Parathyroid adenoma (tissue), 2 donors: ENCODE results near the gene LGALS7B.
A peak's percentile ranks its signal among the peaks of the same experiment; 100 is the strongest.
"Not testable (repeated sequence)": the region's sequence is repeated elsewhere in the genome, so short reads cannot be mapped to it uniquely, and the experiment has no call there.

Experiments used
- H2AFZ ChIP-seq: fragments of 300-600 bp; sonication (generic); one replicate; pipeline ENCODE4 v1.7.0; 2017; ENCODE audit warnings: antibody characterized with exemption, mild to moderate bottlenecking
- H3K27ac ChIP-seq: fragments of 300-600 bp; sonication (generic); one replicate; pipeline ENCODE4 v1.7.0; 2017
- H3K27me3 ChIP-seq: fragments of 300-600 bp; sonication (generic); one replicate; pipeline ENCODE4 v1.7.0; 2017; ENCODE audit warnings: low read length; ENCODE audit not compliant: control insufficient read depth, insufficient read depth
- H3K36me3 ChIP-seq: fragments of 300-600 bp; sonication (generic); one replicate; pipeline ENCODE4 v1.7.0; 2017; ENCODE audit warnings: low read length; ENCODE audit not compliant: control insufficient read depth, insufficient read depth
- H3K4me1 ChIP-seq: fragments of 300-600 bp; sonication (generic); one replicate; pipeline ENCODE4 v1.7.0; 2017; ENCODE audit warnings: control low read depth
- H3K4me2 ChIP-seq: fragments of 300-600 bp; sonication (generic); one replicate; pipeline ENCODE4 v1.7.0; 2017; ENCODE audit warnings: low read length
- H3K4me3 ChIP-seq: fragments of 300-600 bp; sonication (generic); one replicate; pipeline ENCODE4 v1.7.0; 2017; ENCODE audit warnings: low read depth, low read length
- H3K79me2 ChIP-seq: fragments of 300-600 bp; sonication (generic); one replicate; pipeline ENCODE4 v1.7.0; 2017; ENCODE audit warnings: control low read depth
- H3K9ac ChIP-seq: fragments of 300-600 bp; sonication (generic); one replicate; pipeline ENCODE4 v1.7.0; 2017; ENCODE audit warnings: mild to moderate bottlenecking
- H3K9me3 ChIP-seq: fragments of 300-600 bp; sonication (generic); one replicate; pipeline ENCODE4 v1.7.0; 2017; ENCODE audit warnings: low read length; ENCODE audit not compliant: control insufficient read depth
- TF ChIP-seq, protein P1 (sequence below): fragments of 300-600 bp; sonication (generic); IDR thresholded peaks from one replicate; pipeline ENCODE4 v1.7.0; 2017; ENCODE audit warnings: antibody characterized with exemption, mild to moderate bottlenecking
- donor health status: primary hyperparathyroidism.

The LGALS7B gene

DNA sequence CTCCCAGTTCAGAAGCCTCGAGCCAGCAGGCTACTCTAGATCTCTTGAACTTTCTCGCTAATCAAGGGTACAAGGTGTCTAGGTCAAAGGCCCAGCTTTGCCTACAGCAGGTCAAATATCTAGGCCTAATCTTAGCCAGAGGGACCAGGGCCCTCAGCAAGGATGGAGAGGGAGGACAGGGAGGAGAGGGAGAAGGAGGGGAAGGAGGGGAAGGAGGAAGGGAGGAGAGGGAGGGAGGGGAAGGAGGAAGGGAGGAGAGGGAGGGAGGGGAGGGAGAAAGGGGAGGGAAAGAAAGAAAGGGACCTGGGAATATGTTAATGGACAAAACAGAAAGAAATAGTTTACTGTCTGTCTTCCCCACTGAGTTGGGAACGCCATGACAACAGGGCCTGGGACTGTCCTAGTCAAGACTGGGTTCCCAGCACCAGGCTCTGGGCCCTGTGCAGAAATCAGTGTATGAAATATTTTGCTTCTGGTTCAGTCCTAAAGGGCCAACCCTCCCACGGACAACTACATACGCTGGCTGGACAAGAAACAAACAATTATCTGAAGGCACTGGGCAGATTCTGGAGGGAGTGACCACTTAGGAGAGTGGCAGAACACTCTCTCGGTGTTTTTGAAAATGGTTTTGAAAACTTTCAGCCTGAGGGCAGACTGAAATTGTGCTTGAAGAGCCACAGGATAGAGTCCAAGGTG, 38.0 kb downstream of the LGALS7B start:
- Histone ChIP-seq H3K4me2 (no peak overlapping the region), H3K9ac (no peak overlapping the region), H2AFZ (no peak overlapping the region), H3K36me3 (no peaks in the 10 kb centered on the region), H3K79me2 (peaks cover 16% of the 10 kb centered on the region), H3K9me3 (no peaks in the 10 kb centered on the region), H3K4me3 (no peak overlapping the region), H3K4me1 (peaks cover 7% of the 10 kb centered on the region), H3K27ac (no peak overlapping the region), H3K27me3 (no peaks in the 10 kb centered on the region)
- TF ChIP-seq, protein P1, sequence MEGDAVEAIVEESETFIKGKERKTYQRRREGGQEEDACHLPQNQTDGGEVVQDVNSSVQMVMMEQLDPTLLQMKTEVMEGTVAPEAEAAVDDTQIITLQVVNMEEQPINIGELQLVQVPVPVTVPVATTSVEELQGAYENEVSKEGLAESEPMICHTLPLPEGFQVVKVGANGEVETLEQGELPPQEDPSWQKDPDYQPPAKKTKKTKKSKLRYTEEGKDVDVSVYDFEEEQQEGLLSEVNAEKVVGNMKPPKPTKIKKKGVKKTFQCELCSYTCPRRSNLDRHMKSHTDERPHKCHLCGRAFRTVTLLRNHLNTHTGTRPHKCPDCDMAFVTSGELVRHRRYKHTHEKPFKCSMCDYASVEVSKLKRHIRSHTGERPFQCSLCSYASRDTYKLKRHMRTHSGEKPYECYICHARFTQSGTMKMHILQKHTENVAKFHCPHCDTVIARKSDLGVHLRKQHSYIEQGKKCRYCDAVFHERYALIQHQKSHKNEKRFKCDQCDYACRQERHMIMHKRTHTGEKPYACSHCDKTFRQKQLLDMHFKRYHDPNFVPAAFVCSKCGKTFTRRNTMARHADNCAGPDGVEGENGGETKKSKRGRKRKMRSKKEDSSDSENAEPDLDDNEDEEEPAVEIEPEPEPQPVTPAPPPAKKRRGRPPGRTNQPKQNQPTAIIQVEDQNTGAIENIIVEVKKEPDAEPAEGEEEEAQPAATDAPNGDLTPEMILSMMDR, result no peak

DNA sequence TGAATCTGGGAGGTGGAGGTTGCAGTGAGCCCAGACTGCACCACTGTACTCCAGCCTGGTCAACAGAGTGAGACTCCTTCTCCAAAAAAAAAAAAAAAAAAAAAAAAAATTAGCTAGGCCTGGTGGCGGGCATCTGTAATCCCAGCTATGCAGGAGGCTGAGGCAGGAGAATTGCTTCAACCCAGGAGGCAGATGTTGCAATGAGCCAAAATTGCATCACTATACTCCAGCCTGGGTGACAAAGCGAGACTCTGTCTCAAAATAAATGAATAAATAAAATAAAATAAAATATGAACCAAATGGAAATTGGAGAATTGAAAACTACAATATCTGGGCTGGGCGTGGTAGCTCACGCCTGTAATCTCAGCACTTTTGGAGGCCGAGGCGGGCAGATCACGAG, 40.2 kb downstream of the LGALS7B start:
- not testable (repeated sequence) for H3K4me3 ChIP-seq, H3K9ac ChIP-seq, H3K36me3 ChIP-seq, H3K9me3 ChIP-seq, H3K27ac ChIP-seq, H3K4me2 ChIP-seq, H2AFZ ChIP-seq, H3K4me1 ChIP-seq, H3K27me3 ChIP-seq
- H3K79me2 ChIP-seq, result peaks cover 12% of the 10 kb centered on the region

DNA sequence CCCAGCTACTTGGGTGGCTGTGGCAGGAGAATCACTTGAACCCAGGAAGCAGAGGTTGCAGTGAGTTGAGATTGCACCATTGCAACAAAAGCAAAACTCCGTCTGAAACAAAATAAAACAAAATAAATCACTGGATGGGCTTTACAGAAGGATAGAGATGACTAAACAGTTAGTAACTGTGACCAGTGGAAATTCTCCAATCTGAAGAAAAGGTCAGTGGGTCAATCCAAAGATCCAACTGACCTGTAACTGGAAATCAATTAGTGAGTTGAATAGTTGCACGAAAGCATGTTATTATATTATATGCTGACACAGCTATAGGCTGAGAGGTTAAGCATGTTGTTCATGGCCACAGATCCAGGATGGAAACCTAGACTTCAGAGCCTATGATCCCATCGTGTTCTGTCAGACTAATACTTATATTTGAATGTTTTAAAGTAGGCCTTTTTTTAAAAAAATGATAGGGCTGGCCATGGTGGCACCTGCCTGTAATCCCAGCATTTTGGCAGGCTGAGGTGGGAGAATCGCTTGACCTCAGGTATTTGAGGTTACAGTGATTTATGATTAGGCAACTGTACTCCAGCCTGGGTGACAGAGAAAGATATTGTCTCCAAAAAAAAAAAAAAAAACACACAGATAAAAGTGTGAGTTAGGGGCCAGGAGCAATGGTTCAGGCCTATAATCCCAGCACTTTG, 41.2 kb downstream of the LGALS7B start:
- TF ChIP-seq, protein P1, result no peak
- Histone ChIP-seq H3K27me3 (no peaks in the 10 kb centered on the region), H2AFZ (no peak overlapping the region), H3K4me1 (peaks cover 7% of the 10 kb centered on the region), H3K9ac (no peak overlapping the region), H3K4me2 (no peak overlapping the region), H3K27ac (no peak overlapping the region), H3K4me3 (no peak overlapping the region), H3K36me3 (no peaks in the 10 kb centered on the region), H3K9me3 (no peaks in the 10 kb centered on the region), H3K79me2 (peaks cover 8% of the 10 kb centered on the region)

DNA sequence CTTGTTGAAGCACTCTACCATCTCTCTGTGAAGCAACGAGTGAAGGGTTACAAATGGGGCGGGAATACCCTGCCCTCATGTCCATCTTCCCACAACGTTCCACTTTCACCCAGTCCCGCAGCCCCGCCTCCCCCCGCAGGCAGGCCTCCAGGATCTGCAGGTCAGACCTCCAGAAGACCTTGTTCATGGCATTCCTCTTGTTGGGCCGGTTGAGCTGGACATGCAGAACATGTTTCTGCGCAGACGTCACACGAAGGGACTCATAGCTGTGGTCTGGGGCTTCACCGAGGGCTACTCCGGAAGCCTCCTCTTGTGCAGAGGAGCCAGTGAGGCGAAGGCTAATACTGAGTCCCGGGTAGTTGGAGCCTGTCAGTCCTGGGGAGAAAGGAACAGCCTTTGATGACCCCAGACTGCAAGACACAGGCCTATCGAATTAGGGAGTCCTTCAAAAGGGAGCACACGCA, 42.2 kb downstream of the LGALS7B start:
- peaks cover 16% of the 10 kb centered on the region for H3K4me1 ChIP-seq
- peak overlapping the region; percentile 53 for H3K9ac ChIP-seq
- TF ChIP-seq, protein P1, result no peak

DNA sequence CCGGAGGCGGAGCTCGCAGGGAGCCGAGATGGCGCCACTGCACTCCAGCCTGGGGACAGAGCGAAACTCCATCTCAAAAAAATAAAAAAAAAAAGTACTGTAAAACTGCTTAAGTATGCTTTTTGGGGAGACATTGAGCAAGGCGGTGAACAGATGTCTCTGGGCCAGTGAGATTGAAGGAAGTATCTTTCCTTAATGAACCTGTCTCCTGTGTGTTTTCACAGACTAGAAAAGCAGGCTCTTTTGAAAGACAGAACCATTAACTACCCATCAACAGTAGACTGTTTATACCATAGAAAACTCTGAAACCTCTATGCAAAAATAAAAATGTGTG, 44.1 kb downstream of the LGALS7B start:
- Histone ChIP-seq H3K79me2 (peaks cover 2% of the 10 kb centered on the region), H3K36me3 (no peaks in the 10 kb centered on the region), H2AFZ (no peak overlapping the region), H3K9me3 (no peaks in the 10 kb centered on the region), H3K27me3 (no peaks in the 10 kb centered on the region), H3K4me1 (peaks cover 16% of the 10 kb centered on the region), H3K9ac (no peak overlapping the region), H3K27ac (no peak overlapping the region), H3K4me2 (no peak overlapping the region), H3K4me3 (no peak overlapping the region)
- TF ChIP-seq, protein P1, result no peak

More for the DNA sequence above, 42.2 kb downstream of the LGALS7B start:
- H3K4me2 ChIP-seq, result peak overlapping the region; percentile 97
- no peaks in the 10 kb centered on the region for H3K36me3 ChIP-seq
- H3K4me3 ChIP-seq, result peak overlapping the region; percentile 98
- no peaks in the 10 kb centered on the region for H3K27me3 ChIP-seq
- H3K79me2 ChIP-seq, result peaks cover 5% of the 10 kb centered on the region
- peak overlapping the region; percentile 94 for H3K27ac ChIP-seq
- peak overlapping the region; percentile 89 for H2AFZ ChIP-seq
- no peaks in the 10 kb centered on the region for H3K9me3 ChIP-seq
